Measurements from ENCODE around the gene ANXA8. TPM values are rescaled to one million over a fixed set of nuclear protein-coding genes. Genes with fewer than 3 reads are reported as not detected.
"Not testable (repeated sequence)": the region's sequence is repeated elsewhere in the genome, so short reads cannot be mapped to it uniquely, and the experiment has no call there.

ANXA8 gene
- total RNA-seq, 4 donors from 2014 or later, result not detected

DNA sequence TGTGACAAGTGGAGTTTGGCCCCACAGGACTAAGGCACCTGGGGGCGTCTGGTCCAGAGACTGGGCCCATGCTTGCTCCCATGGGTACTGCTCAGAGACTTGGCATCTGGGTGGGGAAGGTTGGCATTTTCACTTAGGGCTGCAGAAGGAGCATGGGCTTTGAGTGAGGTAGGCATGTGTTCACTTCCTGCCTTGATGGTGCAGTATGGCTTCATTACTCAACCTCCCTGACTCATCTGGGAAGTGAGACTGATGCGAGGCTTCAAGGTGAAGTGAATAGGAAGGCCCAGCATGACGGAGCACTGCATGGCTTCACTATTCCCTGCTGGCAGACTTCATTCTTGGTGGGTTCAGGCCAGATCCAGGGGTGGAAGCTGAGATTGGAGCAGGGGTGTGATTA is 11.3 kb downstream of the ANXA8 start:
- H3K27ac ChIP-seq, H3K4me1 ChIP-seq, H3K36me3 ChIP-seq, H3K27me3 ChIP-seq, H3K9me3 ChIP-seq, DNase-seq, H3K4me3 ChIP-seq: not testable (repeated sequence)

DNA sequence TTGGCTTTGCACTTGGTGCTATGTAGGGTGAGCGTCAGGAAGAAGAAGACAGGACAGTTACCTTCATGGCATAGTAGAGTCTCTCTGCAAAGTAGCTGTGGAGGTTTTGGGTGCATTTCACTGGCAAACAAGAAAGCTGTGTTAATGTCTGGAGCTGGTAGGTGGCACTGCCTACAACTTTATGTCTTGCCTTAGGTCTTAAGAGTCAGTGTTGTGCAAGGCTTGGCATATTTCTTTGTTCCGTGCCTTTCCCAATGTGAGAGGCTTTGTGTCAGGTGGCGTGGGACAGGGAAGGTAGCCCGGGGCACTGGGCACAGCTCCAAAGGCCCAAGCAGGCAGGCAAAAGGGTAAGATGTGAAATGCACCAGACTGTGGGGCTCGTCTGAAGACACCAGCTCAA is 11.8 kb downstream of the ANXA8 start:
- H3K4me3 ChIP-seq, H3K27ac ChIP-seq, H3K4me1 ChIP-seq, DNase-seq, H3K36me3 ChIP-seq, H3K9me3 ChIP-seq, H3K27me3 ChIP-seq: not testable (repeated sequence)

DNA sequence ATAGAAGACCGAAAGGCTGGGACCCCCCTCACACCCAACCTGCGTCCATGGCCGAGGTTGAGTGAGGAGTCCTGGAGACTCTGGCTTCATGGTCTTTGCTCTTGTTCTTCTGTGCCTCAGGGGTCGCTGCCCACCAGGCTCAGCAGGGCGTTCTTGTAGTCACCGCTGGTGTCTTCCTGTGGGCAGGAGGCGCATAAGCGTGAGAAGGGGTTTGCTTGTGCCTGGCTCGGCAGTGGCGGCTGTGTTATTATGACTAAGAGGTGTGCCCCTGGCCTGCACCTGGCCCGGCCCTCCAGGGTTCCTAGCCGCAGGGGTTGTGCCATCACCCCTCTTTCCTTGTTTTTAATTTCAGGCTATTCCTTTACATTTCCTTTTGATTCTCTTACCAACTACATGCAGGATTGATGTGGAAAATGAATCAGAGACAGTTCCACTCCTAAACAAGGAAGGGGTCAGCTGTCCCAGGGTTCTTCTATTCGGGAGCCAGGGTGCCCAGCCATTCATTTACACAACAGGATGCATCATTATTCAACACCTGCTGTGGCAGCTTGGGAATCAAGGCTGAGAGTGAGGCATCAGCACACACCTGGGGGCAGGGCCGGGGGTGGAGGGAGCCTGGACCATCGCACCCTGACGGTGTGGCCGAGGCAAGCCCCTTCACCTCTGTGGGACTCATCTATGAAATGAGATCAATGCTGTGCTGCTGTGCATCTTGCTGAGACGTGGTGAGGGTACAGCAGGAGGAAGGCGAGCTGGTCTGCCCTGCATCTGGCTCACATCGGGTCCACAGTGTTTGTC is 15.0 kb downstream of the ANXA8 start:
- H3K27me3 ChIP-seq, H3K27ac ChIP-seq, DNase-seq, H3K36me3 ChIP-seq, H3K4me3 ChIP-seq, H3K9me3 ChIP-seq, H3K4me1 ChIP-seq: not testable (repeated sequence)

DNA sequence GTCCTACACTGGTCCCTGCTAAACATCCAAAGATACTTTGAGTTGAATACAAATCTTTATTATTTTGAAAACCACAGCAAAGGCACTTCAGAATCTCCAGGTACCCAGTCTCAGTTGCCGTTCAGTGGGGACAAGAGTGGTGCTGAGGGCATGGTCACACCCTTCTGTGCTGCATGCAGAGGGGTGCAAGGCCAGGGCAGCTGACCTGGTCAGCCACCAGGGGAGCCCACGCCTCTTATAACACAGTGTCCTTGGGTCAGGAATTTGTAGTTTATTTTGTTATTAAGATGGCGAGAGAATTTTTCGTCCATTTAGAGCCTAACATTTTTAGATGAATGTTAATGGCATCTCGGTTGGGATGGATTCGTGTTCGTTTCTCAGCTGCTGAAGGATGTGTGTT is 16.0 kb downstream of the ANXA8 start:
- not testable (repeated sequence) for H3K27me3 ChIP-seq, H3K27ac ChIP-seq, H3K36me3 ChIP-seq, H3K4me3 ChIP-seq, DNase-seq, H3K9me3 ChIP-seq, H3K4me1 ChIP-seq

DNA sequence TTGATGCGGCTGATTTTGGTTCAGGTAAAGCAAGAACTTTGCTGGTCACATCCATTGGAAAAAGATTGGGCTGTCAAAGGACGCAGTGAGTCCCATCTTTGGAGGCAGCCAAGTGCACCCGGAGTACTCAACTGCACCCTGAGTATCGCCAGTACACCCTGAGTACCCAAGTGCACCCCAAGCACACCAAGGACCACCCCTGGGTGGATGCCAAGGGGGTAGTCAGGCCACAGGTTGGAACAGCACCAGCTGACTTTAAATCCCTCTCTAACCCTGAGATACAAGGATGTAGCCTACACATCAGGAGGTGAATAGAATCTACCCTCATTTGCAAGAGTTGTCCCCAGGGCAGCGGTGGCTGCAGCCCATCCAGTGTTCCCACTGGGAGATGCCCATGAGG is 16.5 kb downstream of the ANXA8 start:
- H3K27me3 ChIP-seq, H3K36me3 ChIP-seq, H3K4me1 ChIP-seq, H3K4me3 ChIP-seq, H3K27ac ChIP-seq, H3K9me3 ChIP-seq: not testable (repeated sequence)
- peak in 1 of 3 donors; percentile 26 for DNase-seq

DNA sequence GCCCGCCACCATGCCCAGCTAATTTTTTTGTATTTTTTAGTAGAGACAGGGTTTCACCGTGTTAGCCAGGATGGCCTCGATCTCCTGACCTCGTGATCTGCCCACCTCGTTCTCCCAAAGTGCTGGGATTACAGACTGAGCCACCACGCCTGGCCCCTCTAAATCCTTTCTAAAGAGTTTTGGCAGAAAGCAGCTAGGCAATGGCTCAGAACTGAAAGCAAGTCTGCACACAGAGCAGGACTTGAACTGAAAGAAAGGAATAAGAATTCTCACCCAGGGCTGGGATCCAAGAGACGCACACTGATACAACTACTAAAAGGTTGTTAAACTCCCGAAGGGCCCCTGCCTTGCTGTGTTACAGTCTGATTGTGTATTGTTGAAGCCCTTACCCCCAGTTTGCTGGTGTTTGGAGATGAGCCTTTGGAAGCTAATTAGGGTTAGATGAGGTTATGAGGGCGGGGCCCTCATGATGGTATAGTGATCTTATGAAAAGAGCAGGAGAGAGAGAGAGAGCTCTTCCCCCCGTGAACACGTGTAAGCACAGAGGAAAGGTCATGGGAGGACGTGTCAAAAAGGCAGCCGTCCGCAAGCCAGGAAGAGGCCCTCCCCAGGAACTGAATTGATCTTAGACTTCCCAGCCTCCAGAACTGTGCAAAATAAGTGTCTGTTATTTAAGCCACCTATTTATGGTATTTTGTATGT is 18.5 kb downstream of the ANXA8 start:
- DNase-seq, H3K36me3 ChIP-seq, H3K4me1 ChIP-seq, H3K4me3 ChIP-seq, H3K27me3 ChIP-seq, H3K9me3 ChIP-seq, H3K27ac ChIP-seq: not testable (repeated sequence)

DNA sequence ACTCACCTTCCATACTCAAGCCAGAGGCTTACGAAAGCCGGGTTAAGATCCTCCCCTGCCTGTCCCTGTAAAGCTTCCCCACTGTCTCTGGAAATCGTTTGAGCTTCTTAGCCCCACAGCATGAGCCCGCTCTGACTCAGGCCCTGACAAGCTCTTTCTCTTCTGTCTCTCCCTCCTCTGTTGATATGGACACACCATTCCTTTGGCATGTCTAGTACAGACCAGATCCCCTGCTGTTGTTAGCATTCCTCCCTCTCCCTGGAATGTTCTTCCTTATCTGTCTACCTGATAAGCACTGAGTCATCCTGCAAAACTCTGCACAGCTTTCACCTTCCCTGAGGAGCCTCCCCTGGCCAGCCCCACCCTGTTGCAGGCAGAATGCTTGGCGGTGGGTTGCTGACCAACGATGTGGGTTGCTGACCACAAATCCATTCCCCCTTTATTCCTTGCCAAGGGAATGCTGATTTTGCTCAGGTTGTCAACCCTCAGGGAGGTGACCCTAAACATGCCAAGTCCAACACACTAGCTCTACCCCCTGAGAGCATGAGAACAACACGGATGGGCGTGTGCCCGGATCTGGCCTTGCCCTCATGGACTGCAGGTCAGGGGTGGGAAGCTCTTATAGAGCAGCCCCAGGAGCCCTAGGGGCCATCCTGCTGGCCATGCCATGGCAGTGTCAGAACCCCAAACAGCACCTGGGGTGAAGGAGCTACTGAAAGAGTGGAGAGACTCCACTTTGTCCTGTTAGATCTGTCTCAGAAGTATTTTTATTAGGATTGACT is 21.1 kb downstream of the ANXA8 start:
- DNase-seq, H3K36me3 ChIP-seq, H3K27ac ChIP-seq, H3K9me3 ChIP-seq, H3K4me3 ChIP-seq, H3K4me1 ChIP-seq, H3K27me3 ChIP-seq: not testable (repeated sequence)

DNA sequence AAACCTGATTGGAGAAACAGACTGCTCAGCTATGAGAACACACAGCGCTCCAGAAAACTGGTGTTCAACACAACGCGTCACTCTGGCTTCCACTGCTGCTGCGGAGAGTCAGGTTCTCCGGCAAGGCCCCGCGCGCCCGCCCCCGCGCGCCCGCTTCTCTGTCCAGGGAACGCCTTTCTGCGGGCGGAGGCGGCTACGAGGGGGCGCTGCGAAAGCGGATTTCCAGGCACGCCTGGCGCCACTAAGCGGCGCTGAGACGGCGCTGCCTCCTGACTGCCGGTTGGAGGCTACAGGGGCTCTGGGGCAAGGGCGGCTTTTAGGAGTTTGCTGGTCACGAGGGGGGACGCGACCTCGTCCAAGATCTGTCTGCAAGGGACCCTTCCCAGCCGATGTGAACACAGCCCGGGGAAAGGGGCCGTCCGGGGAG is 22.6 kb downstream of the ANXA8 start:
- not testable (repeated sequence) for H3K9me3 ChIP-seq, H3K36me3 ChIP-seq, H3K27me3 ChIP-seq, H3K4me1 ChIP-seq
- H3K27ac ChIP-seq, result peak overlapping the region in 1 of 4 donors; percentile 25
- peak in 1 of 3 donors; percentile 54 for DNase-seq
- H3K4me3 ChIP-seq, result peak overlapping the region in 2 of 4 donors; percentile 25 to 32

DNA sequence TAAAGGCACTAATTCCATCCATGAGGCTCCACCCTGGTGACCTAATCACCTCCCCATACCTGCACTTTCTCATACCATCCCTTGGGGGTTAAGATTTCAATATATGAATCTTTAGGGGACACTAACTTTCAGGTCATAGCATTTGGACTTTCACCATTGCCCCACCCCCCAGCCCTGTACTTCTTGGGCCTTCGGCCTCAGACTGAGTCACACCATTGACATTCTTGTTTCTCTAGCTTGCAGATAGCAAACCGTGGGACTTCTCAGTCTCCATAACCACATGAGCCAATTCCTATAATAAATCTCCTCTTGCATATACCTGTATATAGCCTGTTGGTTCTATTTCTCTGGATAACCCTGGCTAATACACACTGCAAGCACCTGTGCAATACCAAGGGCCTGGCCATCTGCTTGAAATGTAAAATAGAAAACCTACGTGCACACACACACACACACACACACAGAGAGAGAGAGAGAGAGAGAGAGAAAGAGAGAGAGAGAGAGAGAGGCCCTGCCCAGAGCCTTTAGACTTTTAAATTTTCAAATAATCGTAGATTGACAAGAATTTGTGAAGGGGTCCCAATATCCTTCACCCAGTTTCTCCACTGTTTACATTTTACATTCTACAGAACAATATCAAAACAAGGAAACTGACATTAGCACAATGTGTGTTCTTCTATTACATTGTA is 25.3 kb downstream of the ANXA8 start:
- Histone ChIP-seq H3K9me3 (no peaks in the 10 kb centered on the region), H3K4me1 (no peaks in the 10 kb centered on the region), H3K27me3 (no peaks in the 10 kb centered on the region), H3K27ac (no peak overlapping the region), H3K4me3 (no peak overlapping the region), H3K36me3 (no peaks in the 10 kb centered on the region)
- DNase-seq, result peak in 1 of 3 donors; percentile 68
- TF ChIP-seq, protein P1, sequence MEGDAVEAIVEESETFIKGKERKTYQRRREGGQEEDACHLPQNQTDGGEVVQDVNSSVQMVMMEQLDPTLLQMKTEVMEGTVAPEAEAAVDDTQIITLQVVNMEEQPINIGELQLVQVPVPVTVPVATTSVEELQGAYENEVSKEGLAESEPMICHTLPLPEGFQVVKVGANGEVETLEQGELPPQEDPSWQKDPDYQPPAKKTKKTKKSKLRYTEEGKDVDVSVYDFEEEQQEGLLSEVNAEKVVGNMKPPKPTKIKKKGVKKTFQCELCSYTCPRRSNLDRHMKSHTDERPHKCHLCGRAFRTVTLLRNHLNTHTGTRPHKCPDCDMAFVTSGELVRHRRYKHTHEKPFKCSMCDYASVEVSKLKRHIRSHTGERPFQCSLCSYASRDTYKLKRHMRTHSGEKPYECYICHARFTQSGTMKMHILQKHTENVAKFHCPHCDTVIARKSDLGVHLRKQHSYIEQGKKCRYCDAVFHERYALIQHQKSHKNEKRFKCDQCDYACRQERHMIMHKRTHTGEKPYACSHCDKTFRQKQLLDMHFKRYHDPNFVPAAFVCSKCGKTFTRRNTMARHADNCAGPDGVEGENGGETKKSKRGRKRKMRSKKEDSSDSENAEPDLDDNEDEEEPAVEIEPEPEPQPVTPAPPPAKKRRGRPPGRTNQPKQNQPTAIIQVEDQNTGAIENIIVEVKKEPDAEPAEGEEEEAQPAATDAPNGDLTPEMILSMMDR (IDR thresholded peaks at IDR 0.05), result no peak
- no peak for TF ChIP-seq POLR2A (IDR thresholded peaks at IDR 0.05)

Measured in Peyer's patch (tissue), 4 donors.